ENCODE results near the gene RTP3. TPM values are rescaled to one million over a fixed set of nuclear protein-coding genes. Genes with fewer than 3 reads are reported as not detected.

The RTP3 gene
- total and polyA plus RNA-seq, 10 donors, result not detected

DNA sequence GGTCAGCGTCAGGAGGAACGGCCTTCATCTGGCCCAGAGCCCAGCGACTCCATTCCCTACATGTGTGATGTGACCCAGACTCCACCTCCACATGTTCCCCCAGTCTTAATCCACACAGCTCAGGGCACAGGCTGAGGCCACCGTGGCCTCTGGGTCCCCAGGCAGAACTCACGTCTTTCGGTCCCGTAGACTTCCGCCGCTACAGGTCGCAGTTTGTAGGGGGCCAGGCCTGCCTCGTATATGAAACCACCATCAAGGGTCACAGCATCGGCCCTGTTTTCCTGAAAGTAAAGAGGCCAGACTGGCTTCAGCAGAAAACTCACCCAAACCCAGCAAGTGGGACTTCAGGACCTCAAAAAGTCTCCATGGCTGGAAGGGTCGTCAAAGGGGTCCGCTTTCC is 41.7 kb upstream of the RTP3 start:
- WGBS, 5 donors, result 89 to 94% (median 92%) methylated on average over 14 of the region's 14 CpGs
- Histone ChIP-seq H3K4me3 (no peak overlapping the region), H3K9me3 (no peaks in the 10 kb centered on the region), H3K36me3 (peaks cover 0 to 86% (median 0%) of the 10 kb centered on the region in 6 donors), H3K4me1 (peaks cover 0 to 20% (median 3%) of the 10 kb centered on the region in 6 donors), H3K27ac (no peak overlapping the region), H3K27me3 (replicated peaks in 1 of 7) (no peaks in the 10 kb centered on the region)
- intact Hi-C loops (cut with DNase I; ENCODE audit: low total_unique reads), result no loop called here
- TF ChIP-seq POLR2AphosphoS5 (IDR thresholded peaks at IDR 0.05), result no peak
- TF ChIP-seq POLR2A (IDR thresholded peaks at IDR 0.05), result no peak
- TF ChIP-seq, protein P1, sequence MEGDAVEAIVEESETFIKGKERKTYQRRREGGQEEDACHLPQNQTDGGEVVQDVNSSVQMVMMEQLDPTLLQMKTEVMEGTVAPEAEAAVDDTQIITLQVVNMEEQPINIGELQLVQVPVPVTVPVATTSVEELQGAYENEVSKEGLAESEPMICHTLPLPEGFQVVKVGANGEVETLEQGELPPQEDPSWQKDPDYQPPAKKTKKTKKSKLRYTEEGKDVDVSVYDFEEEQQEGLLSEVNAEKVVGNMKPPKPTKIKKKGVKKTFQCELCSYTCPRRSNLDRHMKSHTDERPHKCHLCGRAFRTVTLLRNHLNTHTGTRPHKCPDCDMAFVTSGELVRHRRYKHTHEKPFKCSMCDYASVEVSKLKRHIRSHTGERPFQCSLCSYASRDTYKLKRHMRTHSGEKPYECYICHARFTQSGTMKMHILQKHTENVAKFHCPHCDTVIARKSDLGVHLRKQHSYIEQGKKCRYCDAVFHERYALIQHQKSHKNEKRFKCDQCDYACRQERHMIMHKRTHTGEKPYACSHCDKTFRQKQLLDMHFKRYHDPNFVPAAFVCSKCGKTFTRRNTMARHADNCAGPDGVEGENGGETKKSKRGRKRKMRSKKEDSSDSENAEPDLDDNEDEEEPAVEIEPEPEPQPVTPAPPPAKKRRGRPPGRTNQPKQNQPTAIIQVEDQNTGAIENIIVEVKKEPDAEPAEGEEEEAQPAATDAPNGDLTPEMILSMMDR (IDR thresholded peaks at IDR 0.05 in 8 of 11, conservative IDR thresholded peaks at IDR 0.05 in 3 of 11), result no peak
- DNase-seq, result no peak

DNA sequence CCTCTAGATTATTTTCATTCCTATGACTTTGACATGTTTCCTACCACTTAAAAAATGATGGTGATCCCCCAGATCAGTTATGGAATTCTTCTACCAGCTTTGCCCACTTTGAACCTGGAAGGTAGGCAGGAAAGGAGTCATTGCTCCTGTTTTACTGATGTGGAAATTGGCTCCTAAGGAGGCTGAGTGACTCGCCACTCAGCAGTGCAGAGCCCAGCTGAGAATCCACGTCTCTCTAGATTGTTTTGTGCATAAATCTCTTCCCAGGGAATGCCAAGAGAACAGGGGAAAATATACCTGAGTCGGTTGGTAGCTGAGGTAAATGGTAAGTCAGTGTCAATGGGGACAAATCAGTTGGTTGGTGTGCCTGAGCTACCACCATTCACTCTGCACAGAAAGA is 37.7 kb upstream of the RTP3 start:
- no peak for DNase-seq
- TF ChIP-seq POLR2A (IDR thresholded peaks at IDR 0.05) (no peak), POLR2AphosphoS5 (IDR thresholded peaks at IDR 0.05) (no peak)
- TF ChIP-seq, protein P1 (IDR thresholded peaks at IDR 0.05 in 8 of 11, conservative IDR thresholded peaks at IDR 0.05 in 3 of 11), result no peak
- Histone ChIP-seq H3K27ac (no peak overlapping the region), H3K9me3 (no peaks in the 10 kb centered on the region), H3K27me3 (replicated peaks in 1 of 7) (peaks cover 0 to 29% (median 8%) of the 10 kb centered on the region in 7 donors), H3K36me3 (peaks cover 0 to 47% (median 0%) of the 10 kb centered on the region in 6 donors), H3K4me1 (peaks cover 3 to 59% (median 25%) of the 10 kb centered on the region in 6 donors), H3K4me3 (no peak overlapping the region)
- 69 to 88% (median 81%) methylated on average over 3 of the region's 3 CpGs for WGBS, 5 donors
- intact Hi-C loops (cut with DNase I; ENCODE audit: low total_unique reads), result no loop called here

DNA sequence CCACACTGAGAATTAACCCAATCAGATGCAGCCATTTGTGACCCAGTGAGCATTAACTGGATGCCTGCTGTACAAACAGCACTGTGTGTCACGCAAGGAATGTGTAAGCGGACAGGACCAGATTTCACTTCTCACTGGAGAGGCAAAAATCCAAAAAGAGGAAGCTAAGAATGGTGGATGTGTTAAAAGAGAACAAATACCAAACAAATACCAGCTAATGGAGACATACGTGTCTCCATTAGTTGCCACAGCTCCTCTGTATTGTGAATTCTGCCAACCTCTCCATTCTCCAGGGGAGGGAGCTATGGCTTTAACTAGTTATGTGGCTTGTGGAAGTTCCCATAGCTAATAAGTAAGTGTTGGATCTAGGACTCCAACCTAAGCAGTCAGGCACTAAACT is 35.7 kb upstream of the RTP3 start:
- peaks cover 0 to 26% (median 0%) of the 10 kb centered on the region in 6 donors for H3K36me3 ChIP-seq
- no peaks in the 10 kb centered on the region for H3K9me3 ChIP-seq
- no peak for DNase-seq
- intact Hi-C loops (cut with DNase I; ENCODE audit: low total_unique reads), result no loop called here
- peaks cover 0 to 33% (median 10%) of the 10 kb centered on the region in 7 donors for H3K27me3 ChIP-seq (replicated peaks in 1 of 7)
- peak overlapping the region in 7 of 8 donors; percentile 30 to 83 (median 73) for H3K27ac ChIP-seq
- H3K4me3 ChIP-seq, result peak overlapping the region; percentile 10 to 67 (median 34)
- TF ChIP-seq POLR2A (IDR thresholded peaks at IDR 0.05), result no peak
- TF ChIP-seq, protein P1 (IDR thresholded peaks at IDR 0.05 in 8 of 11, conservative IDR thresholded peaks at IDR 0.05 in 3 of 11), result peak in 4 of 11 experiments; percentile 26 to 52 (median 44)
- no peak for TF ChIP-seq POLR2AphosphoS5 (IDR thresholded peaks at IDR 0.05)
- H3K4me1 ChIP-seq, result peaks cover 7 to 80% (median 31%) of the 10 kb centered on the region in 6 donors
- whole genome bisulfite sequencing, 5 donors, result 25 to 66% (median 46%) methylated on average over 3 of the region's 3 CpGs

DNA sequence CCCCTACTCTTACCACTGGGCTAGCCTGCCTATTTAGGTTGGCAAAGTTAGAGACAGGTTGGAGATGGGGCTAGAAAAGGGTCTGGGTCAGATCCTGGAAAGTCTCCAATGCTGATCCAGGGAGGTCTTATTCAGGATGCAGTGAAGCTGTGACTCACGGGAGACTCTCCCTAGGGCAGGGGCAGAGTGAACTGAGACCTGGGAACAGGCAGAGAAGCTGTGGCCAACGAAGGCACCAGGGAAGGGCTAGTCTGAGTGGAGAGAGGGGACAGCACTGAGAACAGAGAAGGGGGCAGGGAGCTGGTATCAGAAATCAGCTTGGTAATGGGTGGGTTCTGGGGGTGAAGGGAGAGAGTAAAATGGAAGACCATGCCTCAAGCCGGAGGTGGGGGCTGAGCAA is 35.3 kb upstream of the RTP3 start:
- Histone ChIP-seq H3K36me3 (peaks cover 0 to 22% (median 0%) of the 10 kb centered on the region in 6 donors), H3K4me3 (peak overlapping the region; percentile 10 to 67 (median 34)), H3K4me1 (peaks cover 7 to 83% (median 32%) of the 10 kb centered on the region in 6 donors), H3K27ac (peak overlapping the region; percentile 29 to 83 (median 70)), H3K27me3 (replicated peaks in 1 of 7) (peaks cover 0 to 33% (median 10%) of the 10 kb centered on the region in 7 donors), H3K9me3 (no peaks in the 10 kb centered on the region)
- TF ChIP-seq POLR2AphosphoS5 (IDR thresholded peaks at IDR 0.05), result no peak
- TF ChIP-seq, protein P1 (IDR thresholded peaks at IDR 0.05 in 8 of 11, conservative IDR thresholded peaks at IDR 0.05 in 3 of 11), result peak in 1 of 11 experiments; percentile 11
- WGBS, 5 donors, result 61 to 78% (median 63%) methylated on average over 3 of the region's 3 CpGs
- peak; percentile 47 for DNase-seq
- intact Hi-C loops (cut with DNase I; ENCODE audit: low total_unique reads), result no loop called here

Data from spleen (tissue), 11 donors.